Measurements from ENCODE around the gene ADCYAP1.

The ADCYAP1 gene

DNA sequence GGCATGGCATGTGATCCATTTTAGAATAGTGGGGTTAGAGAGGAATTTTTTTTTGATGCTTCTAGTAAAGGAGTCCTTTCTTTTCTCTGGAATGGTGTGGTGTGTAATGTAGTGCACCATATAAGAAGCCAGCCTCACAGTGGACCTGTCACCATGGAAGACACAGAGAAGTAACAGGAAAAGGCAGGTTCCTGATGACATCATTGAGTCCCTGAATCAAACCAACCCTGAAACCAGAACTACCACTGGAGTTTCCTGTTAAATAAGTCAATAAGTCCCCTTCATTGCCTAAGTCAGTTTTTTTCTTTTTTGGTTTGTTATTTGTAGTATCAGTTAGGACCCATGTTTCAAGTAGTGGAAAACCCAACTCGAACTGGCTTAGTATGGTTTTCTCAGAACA is 11.9 kb downstream of the ADCYAP1 start:
- no peaks in the 10 kb centered on the region for H4K20me1 ChIP-seq (ENCODE audit: low read depth, low read length)
- H3K9me2 ChIP-seq (replicated peaks; ENCODE audit: insufficient read depth, low read length) = no peaks in the 10 kb centered on the region
- no peaks in the 10 kb centered on the region for H3K79me2 ChIP-seq (ENCODE audit: insufficient read depth, low read length)
- no peak overlapping the region for H3K4me3 ChIP-seq (ENCODE audit: insufficient read depth, low read length, poor library complexity, severe bottlenecking)
- TF ChIP-seq CTCF (IDR thresholded peaks at IDR 0.05; ENCODE audit: insufficient read depth, low read length, poor library complexity, severe bottlenecking) = no peak
- TF ChIP-seq EZH2phosphoT487 (conservative IDR thresholded peaks at IDR 0.05; ENCODE audit: low read length) = no peak
- no peak overlapping the region for H3K27ac ChIP-seq (ENCODE audit: low read depth, low read length)
- H3K36me3 ChIP-seq (ENCODE audit: low read length) = no peaks in the 10 kb centered on the region
- no peak overlapping the region for H3K9ac ChIP-seq (ENCODE audit: low read length)
- H3K27me3 ChIP-seq (ENCODE audit: low read length) = no peaks in the 10 kb centered on the region
- no peak overlapping the region for H2AFZ ChIP-seq (ENCODE audit: low read depth, low read length, severe bottlenecking)
- no peaks in the 10 kb centered on the region for H3K9me3 ChIP-seq (ENCODE audit: insufficient read depth, low read length)
- H3K4me2 ChIP-seq (ENCODE audit: low read depth, low read length, poor library complexity, severe bottlenecking) = no peak overlapping the region
- H3F3A ChIP-seq (ENCODE audit: insufficient read depth) = no peaks in the 10 kb centered on the region

DNA sequence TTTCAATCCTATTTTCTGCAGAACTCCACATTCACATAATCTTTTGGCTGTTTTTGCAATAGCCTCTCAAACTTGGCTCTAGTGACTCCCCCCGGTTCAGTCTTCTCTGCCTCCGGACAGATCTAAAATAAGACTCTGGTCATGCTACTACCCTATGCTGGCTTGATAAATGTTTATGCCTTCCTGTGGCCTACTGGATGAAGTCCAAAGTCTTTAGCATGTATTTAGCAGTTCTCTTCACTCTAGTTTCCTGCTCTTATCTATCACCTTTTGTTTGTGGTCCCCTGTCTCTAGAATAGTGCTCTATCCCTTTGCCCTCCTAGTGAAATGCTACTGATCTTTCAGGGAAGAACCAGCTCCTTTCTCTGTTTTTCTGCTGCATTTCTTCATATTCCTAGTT is 14.4 kb downstream of the ADCYAP1 start:
- Histone ChIP-seq H3K9me2 (replicated peaks; ENCODE audit: insufficient read depth, low read length) (no peaks in the 10 kb centered on the region), H3K9me3 (ENCODE audit: insufficient read depth, low read length) (no peaks in the 10 kb centered on the region), H3K9ac (ENCODE audit: low read length) (no peak overlapping the region), H3K79me2 (ENCODE audit: insufficient read depth, low read length) (no peaks in the 10 kb centered on the region), H3F3A (ENCODE audit: insufficient read depth) (no peaks in the 10 kb centered on the region), H3K27me3 (ENCODE audit: low read length) (no peaks in the 10 kb centered on the region), H4K20me1 (ENCODE audit: low read depth, low read length) (no peaks in the 10 kb centered on the region), H3K4me2 (ENCODE audit: low read depth, low read length, poor library complexity, severe bottlenecking) (no peak overlapping the region), H2AFZ (ENCODE audit: low read depth, low read length, severe bottlenecking) (no peak overlapping the region), H3K27ac (ENCODE audit: low read depth, low read length) (no peak overlapping the region), H3K4me3 (ENCODE audit: insufficient read depth, low read length, poor library complexity, severe bottlenecking) (no peak overlapping the region), H3K36me3 (ENCODE audit: low read length) (no peaks in the 10 kb centered on the region)
- TF ChIP-seq CTCF (IDR thresholded peaks at IDR 0.05; ENCODE audit: insufficient read depth, low read length, poor library complexity, severe bottlenecking) (no peak), EZH2phosphoT487 (conservative IDR thresholded peaks at IDR 0.05; ENCODE audit: low read length) (no peak)

- no peak for TF ChIP-seq EZH2phosphoT487 (conservative IDR thresholded peaks at IDR 0.05; ENCODE audit: low read length)
- no peak for TF ChIP-seq CTCF (IDR thresholded peaks at IDR 0.05; ENCODE audit: insufficient read depth, low read length, poor library complexity, severe bottlenecking)
- H3F3A ChIP-seq (ENCODE audit: insufficient read depth) = no peaks in the 10 kb centered on the region
- H3K4me3 ChIP-seq (ENCODE audit: insufficient read depth, low read length, poor library complexity, severe bottlenecking) = no peak overlapping the region
- no peak overlapping the region for H3K4me2 ChIP-seq (ENCODE audit: low read depth, low read length, poor library complexity, severe bottlenecking)
- H3K36me3 ChIP-seq (ENCODE audit: low read length) = no peaks in the 10 kb centered on the region
- no peak overlapping the region for H3K27ac ChIP-seq (ENCODE audit: low read depth, low read length)
- H4K20me1 ChIP-seq (ENCODE audit: low read depth, low read length) = no peaks in the 10 kb centered on the region
- no peaks in the 10 kb centered on the region for H3K27me3 ChIP-seq (ENCODE audit: low read length)
- H3K79me2 ChIP-seq (ENCODE audit: insufficient read depth, low read length) = no peaks in the 10 kb centered on the region
- H3K9ac ChIP-seq (ENCODE audit: low read length) = no peak overlapping the region
- no peak overlapping the region for H2AFZ ChIP-seq (ENCODE audit: low read depth, low read length, severe bottlenecking)
- no peaks in the 10 kb centered on the region for H3K9me3 ChIP-seq (ENCODE audit: insufficient read depth, low read length)
- H3K9me2 ChIP-seq (replicated peaks; ENCODE audit: insufficient read depth, low read length) = no peaks in the 10 kb centered on the region
Observed at GRCh38 chr18:923144-923866, 18.6 kb downstream of the ADCYAP1 start.
